IPS-11a (cell line): ENCODE data around the gene SLC22A23.
"Not testable (repeated sequence)": the region's sequence is repeated elsewhere in the genome, so short reads cannot be mapped to it uniquely, and the experiment has no call there.

Experiments used
- H3K4me3 ChIP-seq: one replicate; pipeline ENCODE4 v1.5.1; 2013; ENCODE audit warnings: low read depth, low read length, control low read depth

The SLC22A23 gene

GRCh38 chr6:3389390-3390167 is 67.3 kb downstream of the SLC22A23 start:
- no peak overlapping the region for H3K4me3 ChIP-seq

DNA sequence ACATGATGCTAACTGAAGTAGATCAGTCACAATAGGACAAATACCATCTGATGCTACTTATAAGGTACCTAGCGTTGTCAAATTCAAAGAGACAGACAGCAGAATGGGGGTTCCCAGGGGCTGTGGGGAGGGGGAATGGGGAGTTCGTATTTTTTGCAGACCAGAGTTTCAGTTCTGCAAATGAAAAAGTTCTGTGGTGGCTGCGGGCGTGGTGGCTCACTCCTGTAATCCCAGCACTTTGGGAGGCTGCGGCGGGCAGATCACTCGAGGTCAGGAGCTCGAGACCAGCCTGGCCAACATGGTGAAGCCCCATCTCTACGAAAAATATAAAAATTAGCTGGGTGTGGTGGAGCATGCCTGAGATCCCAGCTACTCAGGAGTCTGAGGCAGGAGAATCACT is 68.1 kb downstream of the SLC22A23 start:
- H3K4me3 ChIP-seq = no peak overlapping the region

GRCh38 chr6:3386374-3386857 is 70.4 kb downstream of the SLC22A23 start:
- H3K4me3 ChIP-seq = no peak overlapping the region

DNA sequence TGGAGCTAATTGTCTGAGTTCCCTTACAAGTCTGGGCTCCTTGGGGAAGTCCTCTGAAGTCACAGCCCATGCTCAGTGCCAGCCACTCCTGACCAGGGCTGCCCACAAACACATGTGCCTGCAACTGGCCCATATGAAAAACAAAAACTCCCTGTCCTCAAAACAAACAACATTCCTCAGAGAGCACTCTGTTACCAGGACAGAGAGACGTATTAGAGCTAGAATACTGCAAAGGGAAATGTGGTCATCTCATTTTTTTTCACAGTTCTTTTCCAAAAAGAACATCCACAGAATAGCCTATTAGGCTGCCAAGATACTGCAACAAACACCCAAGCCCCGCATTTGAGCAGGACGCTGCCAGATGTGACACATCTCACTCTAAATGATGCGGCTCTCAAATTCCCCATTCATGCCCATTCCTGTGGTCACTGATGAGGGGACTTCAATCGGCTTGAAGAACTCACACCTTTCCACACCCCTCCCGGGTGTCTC is 71.1 kb downstream of the SLC22A23 start:
- H3K4me3 ChIP-seq = no peak overlapping the region

DNA sequence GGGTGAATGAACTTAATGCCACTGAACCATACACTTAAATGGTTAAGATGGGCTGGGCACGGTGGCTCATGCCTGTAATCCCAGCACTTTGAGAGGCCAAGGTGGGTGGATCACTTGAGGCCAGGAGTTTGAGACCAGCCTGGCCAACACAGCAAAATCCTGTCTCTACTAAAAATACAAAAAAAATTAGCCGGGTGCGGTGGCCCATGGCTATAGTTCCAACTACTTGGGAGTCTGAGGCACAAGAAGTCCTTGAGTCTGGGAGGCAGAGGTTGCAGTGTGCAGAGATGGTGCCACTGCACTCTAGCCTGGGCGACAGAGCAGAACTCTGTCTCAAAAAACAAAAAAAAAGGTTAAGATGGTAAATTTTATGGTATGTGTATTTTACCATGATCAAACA is 71.7 kb downstream of the SLC22A23 start:
- H3K4me3 ChIP-seq = not testable (repeated sequence)

DNA sequence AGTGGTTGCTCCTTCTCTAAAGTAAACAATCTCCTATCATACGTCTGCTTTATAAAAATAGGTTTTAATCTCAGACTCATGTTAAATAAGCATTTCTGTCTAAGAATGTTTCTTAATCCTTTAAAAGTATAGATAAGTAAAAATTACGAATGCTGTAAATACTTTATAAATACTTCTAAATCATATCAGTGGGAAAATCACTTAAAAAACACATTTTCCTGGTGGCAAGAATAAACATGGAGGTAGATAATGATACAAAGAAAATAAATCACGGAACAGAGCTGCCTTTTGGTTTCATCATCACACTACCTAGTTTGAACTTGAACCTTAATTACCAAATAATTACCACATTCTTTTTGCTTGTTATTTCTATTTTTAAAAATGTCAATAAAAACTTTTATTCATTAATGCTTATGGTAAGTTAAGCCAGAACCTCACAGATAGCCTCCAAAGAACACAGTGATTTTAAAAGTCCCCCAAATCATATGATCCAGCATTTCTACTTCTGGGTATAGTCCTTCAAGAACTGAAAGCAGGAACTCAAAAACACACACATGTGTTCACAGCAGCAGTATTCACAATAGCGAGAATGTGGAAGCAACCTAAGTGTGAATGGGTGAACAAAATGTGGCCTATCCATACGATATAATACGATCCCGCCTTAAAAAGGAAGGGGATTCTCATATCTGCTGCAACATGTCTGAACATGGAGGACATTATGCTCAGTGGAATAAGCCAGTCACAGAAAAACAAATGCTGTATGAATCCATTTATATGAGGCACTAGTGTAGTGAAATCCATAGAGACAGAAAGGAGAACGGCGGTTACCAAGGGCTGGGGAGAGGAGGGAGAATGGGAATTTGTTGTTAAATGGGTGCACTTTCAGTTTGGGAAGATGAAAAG is 72.4 kb downstream of the SLC22A23 start:
- H3K4me3 ChIP-seq = no peak overlapping the region

- H3K4me3 ChIP-seq = no peak overlapping the region
Observed at GRCh38 chr6:3383525-3383924, 73.3 kb downstream of the SLC22A23 start.

DNA sequence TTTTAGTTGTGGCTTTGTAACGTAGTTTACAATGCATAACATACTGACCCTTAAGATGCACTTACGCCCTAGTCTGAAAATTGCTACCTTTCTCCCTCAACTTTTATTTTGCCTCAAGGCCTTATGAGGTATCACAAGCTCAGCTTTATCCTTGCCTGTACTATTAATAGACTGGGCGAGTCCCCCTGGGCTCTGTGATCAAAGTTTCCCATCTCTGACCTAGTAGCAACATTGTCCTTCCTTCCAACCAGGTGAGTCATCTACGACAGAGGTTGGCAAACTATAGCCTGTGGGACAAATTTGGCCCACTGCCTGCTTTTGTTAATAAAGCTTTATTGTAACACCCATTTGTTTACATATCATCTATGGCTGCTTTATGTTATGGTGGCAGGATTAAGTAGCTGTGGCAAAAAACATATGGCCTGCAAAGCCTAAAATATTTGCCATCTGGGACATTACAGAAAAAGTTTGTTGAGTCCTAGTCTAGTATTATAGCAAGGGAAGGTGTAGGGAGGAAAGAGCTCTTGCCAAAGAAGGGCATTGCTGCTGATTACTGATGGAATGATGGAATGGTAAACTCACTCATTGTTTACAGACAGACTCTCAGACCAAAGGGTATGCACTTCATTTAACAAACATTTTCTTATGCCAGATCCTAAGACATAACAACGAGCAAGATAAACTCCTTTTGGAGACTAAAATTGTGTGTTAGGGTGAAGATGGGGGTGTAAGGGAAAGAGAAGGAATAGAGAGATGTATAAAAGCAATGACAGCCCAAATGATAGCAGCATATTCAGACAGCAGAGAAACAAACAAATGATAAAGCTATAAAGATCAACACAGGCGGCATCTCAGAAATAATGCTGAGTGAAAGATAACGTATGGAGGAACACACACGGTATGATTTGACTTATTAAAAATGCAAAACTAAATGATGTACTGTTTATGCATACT is 74.2 kb downstream of the SLC22A23 start:
- H3K4me3 ChIP-seq = no peak overlapping the region

DNA sequence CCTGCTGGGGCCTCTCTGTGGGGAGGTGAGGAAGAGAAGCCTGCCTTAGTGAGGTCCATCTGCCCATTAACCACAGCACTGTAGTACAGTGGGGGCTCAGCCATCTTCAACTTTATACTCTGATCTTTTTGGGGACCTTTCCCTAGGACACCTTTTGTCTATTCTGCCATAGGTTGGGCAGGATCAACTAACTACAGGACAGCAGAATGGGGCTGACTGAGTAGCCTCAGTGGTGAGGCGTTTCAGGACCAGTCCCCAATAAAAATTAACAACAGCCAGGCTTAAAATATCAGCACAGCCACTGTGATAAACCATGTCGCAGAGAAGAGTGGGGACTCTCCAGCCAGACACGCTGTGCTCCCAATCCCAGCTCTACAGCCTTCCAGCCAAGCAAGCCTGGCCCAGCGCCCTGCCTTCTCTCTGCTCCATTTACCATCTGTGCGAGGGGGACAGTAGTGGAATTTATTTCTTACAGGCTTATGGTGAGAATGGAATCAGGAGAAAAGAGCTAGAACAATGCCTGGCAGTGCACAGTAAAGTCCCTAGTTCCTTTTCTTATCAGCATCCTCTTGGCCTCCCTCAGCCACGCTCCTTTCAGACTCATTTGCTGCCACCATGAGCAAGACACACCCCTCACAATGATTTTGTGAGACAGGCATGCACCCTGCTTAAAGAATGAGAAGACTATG is 75.5 kb downstream of the SLC22A23 start:
- no peak overlapping the region for H3K4me3 ChIP-seq

DNA sequence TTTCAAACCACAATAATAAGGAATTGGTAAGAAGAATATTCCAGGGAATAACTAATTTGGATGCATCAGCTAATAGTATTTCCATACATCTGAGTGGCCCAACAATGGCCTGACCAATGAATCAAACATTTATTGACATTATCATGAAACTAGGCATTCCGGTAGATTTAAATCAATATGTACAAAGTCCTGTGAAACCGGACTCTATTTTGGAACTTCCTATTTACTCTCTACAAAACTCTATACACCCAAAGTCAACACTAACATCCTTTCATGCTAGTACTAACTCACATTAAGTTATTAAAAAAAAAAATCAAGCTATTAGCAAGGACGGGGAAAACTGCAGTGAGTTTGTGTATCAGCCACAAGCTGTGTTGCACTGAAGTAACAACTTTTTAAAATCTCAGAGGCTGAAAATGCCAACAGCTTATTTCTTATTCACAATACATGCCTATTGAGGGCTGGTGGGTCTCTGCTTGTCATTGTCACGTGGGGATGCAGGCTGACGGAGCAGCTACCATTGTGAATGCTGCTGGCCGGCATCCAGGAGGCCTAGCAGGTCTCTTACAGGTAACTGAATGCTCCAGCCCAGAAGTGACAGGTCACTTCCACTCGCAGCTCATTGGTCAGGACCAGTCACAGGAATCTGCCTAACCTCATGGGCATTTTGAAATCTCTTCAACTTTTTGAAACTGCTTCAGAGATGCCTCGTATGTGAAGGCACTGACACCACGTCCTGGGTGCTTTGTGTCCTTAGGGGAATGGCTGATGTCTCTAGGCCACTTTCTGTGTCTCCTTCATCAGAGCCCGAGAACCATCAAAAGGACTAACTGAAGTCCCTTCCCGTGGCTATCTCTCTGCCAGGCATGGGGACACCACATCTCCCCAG is 76.3 kb downstream of the SLC22A23 start:
- H3K4me3 ChIP-seq = no peak overlapping the region

- no peak overlapping the region for H3K4me3 ChIP-seq
Observed at GRCh38 chr6:3379482-3380060, 77.3 kb downstream of the SLC22A23 start.

DNA sequence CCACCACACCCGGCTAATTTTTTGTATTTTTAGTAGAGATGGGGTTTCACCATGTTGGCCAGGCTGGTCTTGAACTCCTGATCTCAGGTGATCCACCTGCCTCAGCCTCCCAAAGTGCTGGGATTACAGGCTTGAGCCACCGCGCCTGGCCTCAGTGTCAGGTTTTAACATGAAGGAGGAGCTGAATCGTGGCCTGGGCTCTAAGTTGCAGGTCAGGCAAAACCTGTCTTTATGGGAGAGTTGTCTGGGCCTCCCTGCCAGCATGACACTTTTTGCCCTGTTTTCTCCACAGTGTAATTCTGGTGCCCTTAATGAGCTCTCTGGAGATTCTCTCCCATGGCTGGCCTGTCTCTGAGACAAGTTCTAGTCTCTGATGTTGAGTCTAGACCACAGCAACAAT is 78.0 kb downstream of the SLC22A23 start:
- not testable (repeated sequence) for H3K4me3 ChIP-seq

DNA sequence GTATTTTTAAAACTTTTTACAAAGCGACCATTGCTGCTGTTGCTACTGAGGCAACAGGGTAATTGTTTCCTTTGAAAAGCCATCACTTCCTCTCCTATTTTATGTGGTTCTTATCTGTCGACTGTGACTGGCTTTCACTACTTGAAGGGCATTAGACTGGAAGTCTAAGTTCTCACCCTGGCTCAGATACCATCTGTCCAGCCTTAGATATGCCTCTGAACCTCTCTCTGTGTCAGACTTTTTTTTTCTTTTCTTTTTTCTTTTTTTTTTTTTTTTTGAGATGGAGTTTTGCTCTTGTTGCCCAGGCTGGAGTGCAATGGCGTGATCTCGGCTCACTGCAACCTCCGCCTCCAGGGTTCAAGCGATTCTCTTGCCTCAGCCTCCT is 78.5 kb downstream of the SLC22A23 start:
- H3K4me3 ChIP-seq = not testable (repeated sequence)

DNA sequence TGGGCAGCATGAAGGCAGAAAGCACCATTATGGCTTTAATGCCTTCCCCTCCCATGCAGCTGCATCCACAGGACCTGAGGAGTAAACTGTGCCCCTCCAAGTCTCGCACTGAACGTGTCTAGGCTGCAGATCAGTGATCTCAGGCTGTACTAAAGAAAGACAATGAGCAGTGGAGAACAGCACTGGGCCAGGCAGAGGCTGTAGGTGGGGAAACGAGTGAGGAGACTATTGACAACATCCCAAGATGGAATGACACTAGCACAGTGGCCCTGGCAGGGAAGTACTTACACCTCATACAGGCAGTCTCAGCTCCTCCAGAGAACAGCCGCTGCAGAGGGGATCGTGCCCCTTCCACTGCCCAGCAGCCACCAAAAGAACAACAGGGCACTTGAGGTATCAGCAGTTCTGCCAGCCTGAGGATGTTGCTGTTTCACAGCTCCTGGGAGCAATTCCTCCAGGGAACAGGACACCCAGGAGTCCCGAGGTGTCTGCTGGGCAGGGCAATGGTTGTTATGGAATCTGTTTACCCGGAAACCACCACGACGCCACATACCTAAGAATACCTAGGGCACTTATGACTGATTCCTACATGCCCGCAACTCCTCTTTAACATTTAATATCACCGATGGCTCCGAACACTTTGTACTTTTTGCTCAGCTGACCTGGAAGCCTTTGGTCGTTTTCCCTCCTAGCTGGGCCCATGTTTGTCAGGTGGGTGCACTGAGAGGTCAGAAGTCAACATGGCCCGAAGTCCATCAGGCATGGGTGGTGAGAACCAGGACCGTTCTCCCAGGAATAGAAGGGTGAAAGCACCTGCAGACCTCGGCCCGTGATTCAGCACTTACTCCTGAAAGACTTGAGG is 79.1 kb downstream of the SLC22A23 start:
- H3K4me3 ChIP-seq = no peak overlapping the region

- no peak overlapping the region for H3K4me3 ChIP-seq
Observed at GRCh38 chr6:3376893-3377535, 79.8 kb downstream of the SLC22A23 start.

DNA sequence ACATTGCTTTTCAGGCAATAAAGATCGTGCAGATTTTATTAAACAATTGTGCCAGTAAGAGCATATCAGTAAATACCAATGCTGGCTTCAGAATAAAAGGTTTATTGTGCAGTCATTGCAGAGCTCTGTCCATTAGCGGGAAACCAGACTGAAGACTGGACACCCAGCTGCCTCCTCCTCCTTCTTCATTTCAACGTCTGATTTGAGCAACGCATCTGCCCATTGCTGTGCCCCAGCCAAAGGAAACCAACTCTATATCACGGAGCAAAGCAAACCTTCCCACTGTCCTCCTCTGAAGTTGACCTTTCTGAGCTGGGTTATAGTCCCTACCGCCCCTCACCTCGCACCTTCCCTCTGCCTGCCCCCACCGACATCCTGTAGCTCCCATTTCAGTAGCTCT is 80.8 kb downstream of the SLC22A23 start:
- no peak overlapping the region for H3K4me3 ChIP-seq

DNA sequence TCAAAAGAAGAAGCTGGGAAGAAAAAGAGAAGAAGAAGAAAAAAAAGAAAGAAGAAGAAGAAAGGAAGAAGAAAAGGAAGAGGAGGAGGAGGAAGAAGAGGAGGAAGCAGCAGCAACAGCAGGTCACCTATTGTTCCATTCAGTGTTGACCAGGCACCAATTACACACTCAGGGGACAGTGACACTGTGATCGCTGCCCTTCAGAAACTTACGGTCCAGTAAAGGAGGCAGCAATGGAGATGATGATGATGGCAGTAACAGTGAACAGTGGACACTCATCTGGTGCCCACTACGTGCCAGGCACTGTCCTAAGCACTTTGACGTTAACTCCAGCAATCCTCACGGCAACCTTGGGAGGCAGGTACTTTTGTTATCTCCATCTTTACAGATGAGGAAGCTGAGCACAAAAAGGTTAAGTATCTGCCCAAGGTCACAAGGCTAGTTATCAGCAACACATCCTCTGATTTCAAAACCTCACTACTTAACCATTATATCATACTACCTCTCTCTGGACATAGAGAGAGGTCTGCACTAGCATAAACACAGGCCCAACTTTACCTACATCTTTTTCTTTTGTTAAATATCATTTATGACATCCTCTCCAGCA is 83.2 kb downstream of the SLC22A23 start:
- H3K4me3 ChIP-seq = no peak overlapping the region
